OCI-LY7 (cell line): ENCODE results near the gene ZNF519.

Source experiments
- EZH2phosphoT487 ChIP-seq: fragments of 200-600 bp; sonication (generic); IDR thresholded peaks from 2 replicates; pipeline ENCODE4 v1.6.1; 2018; ENCODE audit warnings: low read depth, borderline replicate concordance, mild to moderate bottlenecking, mixed run types, antibody characterized with exemption, low read length, moderate library complexity, mixed read lengths
- TF ChIP-seq, protein P1 (sequence below): fragments of 200-600 bp; sonication (generic); conservative IDR thresholded peaks from 2 replicates; pipeline ENCODE4 v1.5.1; 2014; ENCODE audit warnings: mild to moderate bottlenecking, antibody characterized with exemption, low read length, moderate library complexity, mixed read lengths

DNA sequence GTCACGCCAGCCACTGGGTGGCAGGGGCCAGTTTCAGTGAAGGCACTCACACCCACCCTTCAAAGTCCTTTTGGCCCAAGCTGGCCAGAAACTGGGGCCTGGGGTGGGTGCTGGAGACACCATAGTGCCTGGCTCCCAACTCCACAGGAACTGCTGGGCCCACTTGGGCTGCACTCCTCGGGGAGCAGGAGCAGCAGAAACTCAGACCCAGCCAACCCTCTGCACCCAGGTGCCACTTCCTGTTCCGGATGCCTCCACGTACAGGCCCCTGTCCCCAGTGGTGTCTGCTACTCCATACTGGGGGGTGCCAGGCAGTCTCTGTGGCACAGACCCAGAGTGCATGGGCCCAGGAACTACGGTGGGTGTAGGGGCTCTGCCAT is 42.5 kb upstream of the ZNF519 start:
- TF ChIP-seq, protein P1, sequence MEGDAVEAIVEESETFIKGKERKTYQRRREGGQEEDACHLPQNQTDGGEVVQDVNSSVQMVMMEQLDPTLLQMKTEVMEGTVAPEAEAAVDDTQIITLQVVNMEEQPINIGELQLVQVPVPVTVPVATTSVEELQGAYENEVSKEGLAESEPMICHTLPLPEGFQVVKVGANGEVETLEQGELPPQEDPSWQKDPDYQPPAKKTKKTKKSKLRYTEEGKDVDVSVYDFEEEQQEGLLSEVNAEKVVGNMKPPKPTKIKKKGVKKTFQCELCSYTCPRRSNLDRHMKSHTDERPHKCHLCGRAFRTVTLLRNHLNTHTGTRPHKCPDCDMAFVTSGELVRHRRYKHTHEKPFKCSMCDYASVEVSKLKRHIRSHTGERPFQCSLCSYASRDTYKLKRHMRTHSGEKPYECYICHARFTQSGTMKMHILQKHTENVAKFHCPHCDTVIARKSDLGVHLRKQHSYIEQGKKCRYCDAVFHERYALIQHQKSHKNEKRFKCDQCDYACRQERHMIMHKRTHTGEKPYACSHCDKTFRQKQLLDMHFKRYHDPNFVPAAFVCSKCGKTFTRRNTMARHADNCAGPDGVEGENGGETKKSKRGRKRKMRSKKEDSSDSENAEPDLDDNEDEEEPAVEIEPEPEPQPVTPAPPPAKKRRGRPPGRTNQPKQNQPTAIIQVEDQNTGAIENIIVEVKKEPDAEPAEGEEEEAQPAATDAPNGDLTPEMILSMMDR: no peak
- no peak for TF ChIP-seq EZH2phosphoT487
